ENCODE data around the gene SAMSN1. TPM values are rescaled to one million over a fixed set of nuclear protein-coding genes. Genes with fewer than 3 reads are reported as not detected.
"Not testable (repeated sequence)": the region's sequence is repeated elsewhere in the genome, so short reads cannot be mapped to it uniquely, and the experiment has no call there.

Gene SAMSN1
- total RNA-seq, 1 donor = under 0.01 TPM

GRCh38 chr21:14550135-14550534 lies 4.0 kb upstream of the SAMSN1 start:
- no peak overlapping the region for H3K4me2 ChIP-seq (ENCODE audit: insufficient read depth, low read length)
- DNase-seq (ENCODE audit: insufficient read length, low spot score, missing footprints) = no peak
- H3K9me3 ChIP-seq (ENCODE audit: low read depth, low read length) = no peaks in the 10 kb centered on the region
- no peak overlapping the region for H3K4me3 ChIP-seq (ENCODE audit: insufficient read depth, low read length)
- H3K4me1 ChIP-seq (ENCODE audit: insufficient read depth, low read length) = no peaks in the 10 kb centered on the region
- no peak overlapping the region for H2AFZ ChIP-seq (ENCODE audit: low read length)
- H3K27me3 ChIP-seq (ENCODE audit: insufficient read depth, low read length) = no peaks in the 10 kb centered on the region
- H4K20me1 ChIP-seq (ENCODE audit: insufficient read depth, low read length) = no peaks in the 10 kb centered on the region
- H3K27ac ChIP-seq (ENCODE audit: low read depth, low read length) = no peak overlapping the region
- no peaks in the 10 kb centered on the region for H3K79me2 ChIP-seq (ENCODE audit: insufficient read depth, low read length)
- TF ChIP-seq CTCF (IDR thresholded peaks at IDR 0.05; ENCODE audit: extremely low read depth, low read depth, low read length) = no peak
- H3K36me3 ChIP-seq (ENCODE audit: insufficient read depth, low read length) = no peaks in the 10 kb centered on the region

- no peak overlapping the region for H3K4me2 ChIP-seq (ENCODE audit: insufficient read depth, low read length)
Observed at GRCh38 chr21:14548779-14549178, 2.7 kb upstream of the SAMSN1 start.

GRCh38 chr21:14547834-14548513 lies 1.9 kb upstream of the SAMSN1 start:
- Histone ChIP-seq H3K79me2 (ENCODE audit: insufficient read depth, low read length) (no peaks in the 10 kb centered on the region), H3K9me3 (ENCODE audit: low read depth, low read length) (no peaks in the 10 kb centered on the region), H3K4me3 (ENCODE audit: insufficient read depth, low read length) (no peak overlapping the region), H3K27me3 (ENCODE audit: insufficient read depth, low read length) (no peaks in the 10 kb centered on the region), H3K36me3 (ENCODE audit: insufficient read depth, low read length) (no peaks in the 10 kb centered on the region), H3K27ac (ENCODE audit: low read depth, low read length) (no peak overlapping the region), H3K4me2 (ENCODE audit: insufficient read depth, low read length) (no peak overlapping the region), H2AFZ (ENCODE audit: low read length) (no peak overlapping the region), H3K4me1 (ENCODE audit: insufficient read depth, low read length) (no peaks in the 10 kb centered on the region), H4K20me1 (ENCODE audit: insufficient read depth, low read length) (no peaks in the 10 kb centered on the region)
- DNase-seq (ENCODE audit: insufficient read length, low spot score, missing footprints) = no peak
- TF ChIP-seq CTCF (IDR thresholded peaks at IDR 0.05; ENCODE audit: extremely low read depth, low read depth, low read length) = no peak

More at GRCh38 chr21:14548779-14549178, 2.7 kb upstream of the SAMSN1 start:
- Histone ChIP-seq H4K20me1 (ENCODE audit: insufficient read depth, low read length) (no peaks in the 10 kb centered on the region), H3K79me2 (ENCODE audit: insufficient read depth, low read length) (no peaks in the 10 kb centered on the region), H3K27ac (ENCODE audit: low read depth, low read length) (no peak overlapping the region), H3K36me3 (ENCODE audit: insufficient read depth, low read length) (no peaks in the 10 kb centered on the region), H3K4me3 (ENCODE audit: insufficient read depth, low read length) (no peak overlapping the region), H3K27me3 (ENCODE audit: insufficient read depth, low read length) (no peaks in the 10 kb centered on the region), H3K4me1 (ENCODE audit: insufficient read depth, low read length) (no peaks in the 10 kb centered on the region), H3K9me3 (ENCODE audit: low read depth, low read length) (no peaks in the 10 kb centered on the region), H2AFZ (ENCODE audit: low read length) (no peak overlapping the region)
- no peak for DNase-seq (ENCODE audit: insufficient read length, low spot score, missing footprints)
- TF ChIP-seq CTCF (IDR thresholded peaks at IDR 0.05; ENCODE audit: extremely low read depth, low read depth, low read length) = no peak

GRCh38 chr21:14546719-14547118 lies 604 bp upstream of the SAMSN1 start:
- H3K4me2 ChIP-seq (ENCODE audit: insufficient read depth, low read length); H3K79me2 ChIP-seq (ENCODE audit: insufficient read depth, low read length); DNase-seq (ENCODE audit: insufficient read length, low spot score, missing footprints); H4K20me1 ChIP-seq (ENCODE audit: insufficient read depth, low read length); H3K9me3 ChIP-seq (ENCODE audit: low read depth, low read length); H3K4me3 ChIP-seq (ENCODE audit: insufficient read depth, low read length); H3K27ac ChIP-seq (ENCODE audit: low read depth, low read length); H3K36me3 ChIP-seq (ENCODE audit: insufficient read depth, low read length); H3K27me3 ChIP-seq (ENCODE audit: insufficient read depth, low read length); H3K4me1 ChIP-seq (ENCODE audit: insufficient read depth, low read length); H2AFZ ChIP-seq (ENCODE audit: low read length): not testable (repeated sequence)

All from osteoblast (primary cell).